ENCODE data around the gene NTSR2. TPM values are rescaled to one million over a fixed set of nuclear protein-coding genes. Genes with fewer than 3 reads are reported as not detected.

Gene NTSR2
- total RNA-seq, 1 donor from 2014 or later = not detected

DNA sequence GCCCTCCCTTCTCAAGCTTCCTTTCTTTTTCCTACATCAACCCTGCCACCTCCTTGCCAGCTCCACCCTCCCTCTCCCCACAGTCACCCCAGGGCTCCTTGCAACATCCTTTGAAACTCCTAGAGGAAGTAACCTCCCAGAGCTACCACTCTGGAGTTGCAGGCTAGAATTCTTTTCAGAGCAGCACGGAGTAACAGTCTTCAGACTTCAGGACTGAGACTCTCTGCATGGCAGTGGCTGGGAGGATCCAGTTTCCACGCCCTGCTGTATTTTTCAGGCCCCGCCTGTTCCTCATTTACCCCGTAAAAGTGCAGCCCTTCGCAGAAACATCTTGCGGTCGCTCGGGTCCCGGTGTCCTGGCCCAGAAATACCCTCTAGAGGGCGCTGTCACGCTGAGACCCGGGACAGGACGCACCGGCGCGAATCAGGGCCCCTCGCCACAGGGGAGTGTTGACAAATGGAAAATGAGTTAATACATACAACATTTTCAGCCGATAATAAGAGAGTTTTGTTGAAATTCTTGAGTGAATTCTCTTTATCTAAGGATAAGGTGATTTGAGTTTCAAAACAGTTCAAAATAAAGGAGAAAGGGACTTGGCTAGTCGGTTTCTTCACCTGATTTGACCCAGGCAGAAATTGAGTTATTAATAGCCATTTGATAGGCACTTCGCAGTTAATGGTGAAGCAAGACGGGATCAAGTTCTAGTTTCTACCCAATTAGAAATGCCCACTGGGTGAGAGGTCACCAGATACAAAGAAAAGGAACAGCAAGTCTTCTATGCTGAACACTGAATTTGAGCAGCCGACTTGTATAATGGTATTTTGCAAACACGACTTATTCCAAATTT, 18.5 kb upstream of the NTSR2 start:
- no peaks in the 10 kb centered on the region for H3K9me3 Mint-ChIP-seq (ENCODE audit: unreplicated experiment)
- no peaks in the 10 kb centered on the region for H3K79me2 ChIP-seq (ENCODE audit: insufficient read depth, low read length)
- H3K4me1 Mint-ChIP-seq (ENCODE audit: low read depth, unreplicated experiment) = peaks cover 8% of the 10 kb centered on the region
- no peaks in the 10 kb centered on the region for H4K20me1 ChIP-seq (ENCODE audit: insufficient read depth, low read length)
- peaks cover 27% of the 10 kb centered on the region for H3K27me3 Mint-ChIP-seq (ENCODE audit: low read depth, unreplicated experiment)
- peaks cover 15% of the 10 kb centered on the region for H3K27me3 ChIP-seq (ENCODE audit: insufficient read depth, low read length)
- H3K36me3 Mint-ChIP-seq (ENCODE audit: low read depth, unreplicated experiment) = no peaks in the 10 kb centered on the region
- no peak overlapping the region for H3K9ac ChIP-seq (ENCODE audit: low read length)
- H3K27ac Mint-ChIP-seq (ENCODE audit: unreplicated experiment) = no peak overlapping the region
- H3K4me1 ChIP-seq (ENCODE audit: insufficient read depth, low read length) = peaks cover 2% of the 10 kb centered on the region
- peak overlapping the region; percentile 80 for H3K4me2 ChIP-seq (ENCODE audit: low read length)
- FAIRE-seq (no peak), DNase-seq (ENCODE audit: low read depth) (peak; percentile 60)
- H2AFZ ChIP-seq (ENCODE audit: low read depth, low read length) = peak overlapping the region; percentile 72
- peak overlapping the region; percentile 35 for H3K4me3 Mint-ChIP-seq (ENCODE audit: unreplicated experiment)
- H3K9me3 ChIP-seq (ENCODE audit: insufficient read depth, low read depth, low read length) = no peaks in the 10 kb centered on the region
- H3K36me3 ChIP-seq (ENCODE audit: insufficient read depth, low read length) = no peaks in the 10 kb centered on the region
- TF ChIP-seq EZH2 (IDR thresholded peaks at IDR 0.05; ENCODE audit: insufficient read depth, low read length) (no peak), CTCF (IDR thresholded peaks at IDR 0.05; ENCODE audit: insufficient read depth, low read depth, low read length) (peak; percentile 85)
- peak overlapping the region; percentile 31 for H3K4me3 ChIP-seq (ENCODE audit: insufficient read depth, low read depth, low read length)
- H3K27ac ChIP-seq (ENCODE audit: low read depth, low read length) = no peak overlapping the region

GRCh38 chr2:11687736-11688135, 17.7 kb upstream of the NTSR2 start:
- DNase-seq (ENCODE audit: low read depth) (no peak), FAIRE-seq (no peak)
- Histone ChIP-seq H3K9ac (ENCODE audit: low read length) (no peak overlapping the region), H3K36me3 (ENCODE audit: insufficient read depth, low read length) (no peaks in the 10 kb centered on the region), H3K9me3 (ENCODE audit: insufficient read depth, low read depth, low read length) (no peaks in the 10 kb centered on the region), H3K4me2 (ENCODE audit: low read length) (peak overlapping the region; percentile 80), H3K79me2 (ENCODE audit: insufficient read depth, low read length) (no peaks in the 10 kb centered on the region), H2AFZ (ENCODE audit: low read depth, low read length) (no peak overlapping the region), H4K20me1 (ENCODE audit: insufficient read depth, low read length) (no peaks in the 10 kb centered on the region), H3K4me1 (ENCODE audit: insufficient read depth, low read length) (peaks cover 2% of the 10 kb centered on the region), H3K27ac (ENCODE audit: low read depth, low read length) (no peak overlapping the region), H3K27me3 (ENCODE audit: insufficient read depth, low read length) (peaks cover 18% of the 10 kb centered on the region), H3K4me3 (ENCODE audit: insufficient read depth, low read depth, low read length) (no peak overlapping the region)
- Mint-ChIP-seq H3K9me3 (ENCODE audit: unreplicated experiment) (no peaks in the 10 kb centered on the region), H3K4me3 (ENCODE audit: unreplicated experiment) (no peak overlapping the region), H3K27ac (ENCODE audit: unreplicated experiment) (no peak overlapping the region), H3K4me1 (ENCODE audit: low read depth, unreplicated experiment) (peaks cover 13% of the 10 kb centered on the region), H3K27me3 (ENCODE audit: low read depth, unreplicated experiment) (peaks cover 34% of the 10 kb centered on the region), H3K36me3 (ENCODE audit: low read depth, unreplicated experiment) (no peaks in the 10 kb centered on the region)
- no peak for TF ChIP-seq EZH2 (IDR thresholded peaks at IDR 0.05; ENCODE audit: insufficient read depth, low read length)

GRCh38 chr2:11685906-11686470, 16.0 kb upstream of the NTSR2 start:
- DNase-seq (ENCODE audit: low read depth) (no peak), FAIRE-seq (no peak)

More at GRCh38 chr2:11685906-11686470, 16.0 kb upstream of the NTSR2 start:
- peaks cover 18% of the 10 kb centered on the region for H3K27me3 ChIP-seq (ENCODE audit: insufficient read depth, low read length)
- H3K4me1 Mint-ChIP-seq (ENCODE audit: low read depth, unreplicated experiment) = peaks cover 13% of the 10 kb centered on the region
- H3K27ac Mint-ChIP-seq (ENCODE audit: unreplicated experiment) = no peak overlapping the region
- H3K4me3 Mint-ChIP-seq (ENCODE audit: unreplicated experiment) = no peak overlapping the region
- peaks cover 44% of the 10 kb centered on the region for H3K27me3 Mint-ChIP-seq (ENCODE audit: low read depth, unreplicated experiment)
- no peak overlapping the region for H3K4me3 ChIP-seq (ENCODE audit: insufficient read depth, low read depth, low read length)
- H3K9me3 ChIP-seq (ENCODE audit: insufficient read depth, low read depth, low read length) = no peaks in the 10 kb centered on the region
- no peaks in the 10 kb centered on the region for H3K9me3 Mint-ChIP-seq (ENCODE audit: unreplicated experiment)
- no peak overlapping the region for H3K4me2 ChIP-seq (ENCODE audit: low read length)
- no peak overlapping the region for H3K27ac ChIP-seq (ENCODE audit: low read depth, low read length)
- no peaks in the 10 kb centered on the region for H3K36me3 Mint-ChIP-seq (ENCODE audit: low read depth, unreplicated experiment)
- no peak overlapping the region for H3K9ac ChIP-seq (ENCODE audit: low read length)
- no peaks in the 10 kb centered on the region for H3K36me3 ChIP-seq (ENCODE audit: insufficient read depth, low read length)
- TF ChIP-seq EZH2 (IDR thresholded peaks at IDR 0.05; ENCODE audit: insufficient read depth, low read length) = no peak
- no peak for TF ChIP-seq CTCF (IDR thresholded peaks at IDR 0.05; ENCODE audit: insufficient read depth, low read depth, low read length)
- no peaks in the 10 kb centered on the region for H3K79me2 ChIP-seq (ENCODE audit: insufficient read depth, low read length)
- H4K20me1 ChIP-seq (ENCODE audit: insufficient read depth, low read length) = no peaks in the 10 kb centered on the region
- H2AFZ ChIP-seq (ENCODE audit: low read depth, low read length) = no peak overlapping the region
- peaks cover 2% of the 10 kb centered on the region for H3K4me1 ChIP-seq (ENCODE audit: insufficient read depth, low read length)
